SK-N-MC (cell line): ENCODE measurements around the gene NXN.

Source experiments
- DNase-seq: peaks from one replicate; pipeline ENCODE4 v3.0.0-alpha.2; 2011; ENCODE audit warnings: low read depth, low spot score
- H3K27ac ChIP-seq: fragments of 200-600 bp; sonication (generic); 2 replicates; pipeline ENCODE4 v1.5.1; 2016; ENCODE audit warnings: mixed run types
- H3K36me3 ChIP-seq: fragments of 200-600 bp; sonication (generic); 2 replicates; pipeline ENCODE4 v1.6.1; 2017; ENCODE audit warnings: antibody characterized with exemption, low read length, mixed read lengths; ENCODE audit not compliant: insufficient read depth
- H3K4me3 ChIP-seq: fragments of 200-600 bp; sonication (generic); 2 replicates; pipeline ENCODE4 v1.5.1; 2016
- H3K9ac ChIP-seq: fragments of 200-600 bp; sonication (generic); 2 replicates; pipeline ENCODE4 v1.8.0; 2017; ENCODE audit warnings: mixed run types, mixed read lengths; ENCODE audit not compliant: insufficient read length
- H3K9me3 ChIP-seq: fragments of 200-600 bp; sonication (generic); 2 replicates; pipeline ENCODE4 v1.6.1; 2017; ENCODE audit warnings: low read depth, mild to moderate bottlenecking, antibody characterized with exemption, low read length, moderate library complexity, mixed read lengths
- EZH2 ChIP-seq: fragments of 200-600 bp; sonication (generic); IDR thresholded peaks from one replicate; pipeline ENCODE4 v1.6.1; 2017; ENCODE audit warnings: antibody characterized with exemption
- FOXP2 ChIP-seq: optimal IDR thresholded peaks from 2 replicates; pipeline ENCODE3; 2011; ENCODE audit warnings: mild to moderate bottlenecking, moderate library complexity; ENCODE audit not compliant: insufficient read depth; ENCODE audit errors: extremely low read length, control extremely low read depth
- POLR2AphosphoS5 ChIP-seq: IDR thresholded peaks from 2 replicates; pipeline ENCODE4 v1.6.1; 2012; ENCODE audit warnings: mild to moderate bottlenecking, low read depth, low read length, borderline replicate concordance

NXN gene

GRCh38 chr17:802481-802880, 177.1 kb downstream of the NXN start:
- Histone ChIP-seq H3K9me3 (no peaks in the 10 kb centered on the region), H3K27ac (no peak overlapping the region), H3K9ac (no peak overlapping the region), H3K4me3 (no peak overlapping the region), H3K36me3 (no peaks in the 10 kb centered on the region)
- DNase-seq = no peak
- TF ChIP-seq EZH2 (no peak), FOXP2 (no peak), POLR2AphosphoS5 (no peak)

GRCh38 chr17:801660-802059, 177.9 kb downstream of the NXN start:
- Histone ChIP-seq H3K27ac (no peak overlapping the region), H3K36me3 (no peaks in the 10 kb centered on the region), H3K9ac (no peak overlapping the region), H3K9me3 (no peaks in the 10 kb centered on the region), H3K4me3 (no peak overlapping the region)
- DNase-seq = no peak
- no peak for TF ChIP-seq FOXP2
- TF ChIP-seq EZH2 = no peak
- TF ChIP-seq POLR2AphosphoS5 = no peak

- H3K27ac ChIP-seq = no peak overlapping the region
- TF ChIP-seq FOXP2 (no peak), POLR2AphosphoS5 (no peak), EZH2 (no peak)
- H3K9ac ChIP-seq = no peak overlapping the region
- H3K9me3 ChIP-seq = no peaks in the 10 kb centered on the region
- H3K36me3 ChIP-seq = no peaks in the 10 kb centered on the region
- H3K4me3 ChIP-seq = no peak overlapping the region
- DNase-seq = no peak
These were observed 178.9 kb downstream of the NXN start for GRCh38 chr17:800446-801242.

- no peaks in the 10 kb centered on the region for H3K9me3 ChIP-seq
- no peak overlapping the region for H3K4me3 ChIP-seq
- DNase-seq = no peak
- H3K27ac ChIP-seq = no peak overlapping the region
- no peak overlapping the region for H3K9ac ChIP-seq
- H3K36me3 ChIP-seq = no peaks in the 10 kb centered on the region
- no peak for TF ChIP-seq EZH2
- TF ChIP-seq POLR2AphosphoS5 = no peak
- no peak for TF ChIP-seq FOXP2
These were observed 180.3 kb downstream of the NXN start for GRCh38 chr17:799261-799660.

GRCh38 chr17:798246-798645, 181.3 kb downstream of the NXN start:
- TF ChIP-seq POLR2AphosphoS5 (no peak), FOXP2 (no peak), EZH2 (no peak)
- no peak for DNase-seq
- Histone ChIP-seq H3K27ac (no peak overlapping the region), H3K36me3 (no peaks in the 10 kb centered on the region), H3K9me3 (no peaks in the 10 kb centered on the region), H3K4me3 (no peak overlapping the region), H3K9ac (no peak overlapping the region)

GRCh38 chr17:797236-797840, 182.2 kb downstream of the NXN start:
- Histone ChIP-seq H3K27ac (no peak overlapping the region), H3K9ac (no peak overlapping the region), H3K9me3 (no peaks in the 10 kb centered on the region), H3K4me3 (no peak overlapping the region), H3K36me3 (peaks cover under 1% of the 10 kb centered on the region; the same call in 1 of the 2 replicates)
- TF ChIP-seq POLR2AphosphoS5 = no peak
- TF ChIP-seq EZH2 = no peak
- TF ChIP-seq FOXP2 = no peak
- no peak for DNase-seq

- no peak for TF ChIP-seq POLR2AphosphoS5
- no peak for TF ChIP-seq FOXP2
- TF ChIP-seq EZH2 = no peak
- no peak for DNase-seq
- no peak overlapping the region for H3K9ac ChIP-seq
- H3K9me3 ChIP-seq = no peaks in the 10 kb centered on the region
- H3K36me3 ChIP-seq = peaks cover 7% of the 10 kb centered on the region; the same call in 1 of the 2 replicates
- no peak overlapping the region for H3K27ac ChIP-seq
- no peak overlapping the region for H3K4me3 ChIP-seq
These were observed 183.0 kb downstream of the NXN start for GRCh38 chr17:796609-797008.

GRCh38 chr17:795721-796120, 183.9 kb downstream of the NXN start:
- peaks cover 10% of the 10 kb centered on the region; the same call in 1 of the 2 replicates for H3K36me3 ChIP-seq
- TF ChIP-seq POLR2AphosphoS5 (no peak), FOXP2 (no peak), EZH2 (no peak)
- no peaks in the 10 kb centered on the region for H3K9me3 ChIP-seq
- H3K9ac ChIP-seq = no peak overlapping the region
- H3K4me3 ChIP-seq = no peak overlapping the region
- H3K27ac ChIP-seq = no peak overlapping the region
- no peak for DNase-seq

- Histone ChIP-seq H3K4me3 (no peak overlapping the region), H3K36me3 (peaks cover 11% of the 10 kb centered on the region; the same call in 1 of the 2 replicates), H3K9ac (no peak overlapping the region), H3K27ac (no peak overlapping the region), H3K9me3 (no peaks in the 10 kb centered on the region)
- TF ChIP-seq FOXP2 (no peak), EZH2 (no peak), POLR2AphosphoS5 (no peak)
- DNase-seq = no peak
These were observed 184.3 kb downstream of the NXN start for GRCh38 chr17:795276-795675.
